HG03521 (cell line): ENCODE results near the gene DNAJC5.
"Not testable (repeated sequence)": the region's sequence is repeated elsewhere in the genome, so short reads cannot be mapped to it uniquely, and the experiment has no call there.

ENCODE experiments used
- ATAC-seq: cut with Tn5 transposase; IDR thresholded peaks from one replicate; pipeline ENCODE4 v1.9.1; 2021; ENCODE audit warnings: mild to moderate bottlenecking, moderate library complexity; ENCODE audit not compliant: unreplicated experiment

The DNAJC5 gene

GRCh38 chr20:63952769-63953168, 57.8 kb downstream of the DNAJC5 start:
- ATAC-seq, result no peak

- no peak for ATAC-seq
These were observed 59.0 kb downstream of the DNAJC5 start for GRCh38 chr20:63953764-63954429.

GRCh38 chr20:63955281-63955826, 60.4 kb downstream of the DNAJC5 start:
- ATAC-seq, result no peak

DNA sequence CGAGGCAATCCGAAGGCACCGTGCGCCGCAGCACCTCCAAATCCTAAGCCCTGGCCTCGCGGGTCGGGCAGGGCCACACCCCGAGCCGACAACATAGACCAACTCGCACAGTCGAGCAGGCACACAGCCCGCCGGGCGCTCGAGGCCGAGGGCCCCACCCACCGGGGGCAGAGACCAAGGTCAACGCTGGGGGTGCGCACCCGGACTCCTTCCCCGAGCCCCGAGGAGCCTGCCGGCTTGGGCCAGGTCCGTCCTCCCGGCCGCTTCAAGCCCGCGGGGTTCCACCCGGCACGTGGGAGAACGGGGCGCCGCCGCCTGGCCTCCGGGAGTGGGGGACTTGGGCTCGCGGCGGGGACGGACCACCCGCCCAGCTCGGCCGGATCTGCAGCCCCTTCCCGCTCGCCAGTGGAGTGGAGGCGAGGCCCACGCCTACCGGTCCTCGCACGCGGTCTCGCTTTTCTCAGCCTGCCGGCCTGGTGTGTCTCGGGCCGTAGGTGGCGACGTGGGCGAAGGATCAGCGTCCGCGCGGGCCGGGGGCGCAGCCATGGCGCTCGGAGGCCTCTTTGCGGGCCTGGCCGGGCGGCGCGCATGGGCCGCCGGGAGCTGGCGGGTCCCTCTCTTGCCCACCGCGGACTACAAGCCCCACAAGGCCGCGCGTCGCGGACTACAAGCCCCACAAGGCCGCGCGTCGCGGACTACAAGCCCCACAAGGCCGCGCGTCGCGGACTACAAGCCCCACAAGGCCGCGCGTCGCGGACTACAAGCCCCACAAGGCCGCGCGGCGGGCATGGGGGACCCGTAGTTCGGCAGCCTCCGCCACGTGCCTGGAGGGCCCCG, 61.1 kb downstream of the DNAJC5 start, which contains the start of gene UCKL1:
Gene UCKL1, minus strand, starts transcription at position 590 of the 837 bp plus-strand sequence. Its CDS starts 44 bp downstream, at position 546.
- ATAC-seq, result peak; percentile 74

GRCh38 chr20:63956664-63957003, 61.7 kb downstream of the DNAJC5 start:
- ATAC-seq, result no peak

- peak; percentile 14 for ATAC-seq
These were observed 62.2 kb downstream of the DNAJC5 start for GRCh38 chr20:63957004-63957689.

GRCh38 chr20:63957690-63958441, 62.9 kb downstream of the DNAJC5 start:
- no peak for ATAC-seq

DNA sequence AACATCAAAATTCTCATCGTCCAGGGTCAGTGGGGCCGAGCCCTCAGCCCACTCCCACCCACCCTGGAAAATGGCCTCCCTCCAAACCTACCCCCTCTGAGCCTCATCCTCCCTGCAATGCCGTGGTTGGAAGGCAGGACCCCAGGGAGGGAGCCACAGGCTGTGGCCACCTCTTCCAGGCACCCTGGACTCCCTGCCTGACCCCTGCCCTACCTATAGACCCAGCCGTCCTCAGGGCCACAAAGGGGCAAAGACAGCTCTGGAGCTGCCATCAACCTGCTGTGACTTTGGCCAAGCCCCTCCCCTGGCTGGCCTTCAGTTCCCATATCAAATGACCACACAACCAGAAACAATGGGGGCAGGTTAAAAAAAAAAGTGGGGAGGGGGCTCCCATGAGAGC, 63.5 kb downstream of the DNAJC5 start:
- no peak for ATAC-seq

- ATAC-seq, result no peak
These were observed 64.2 kb downstream of the DNAJC5 start for GRCh38 chr20:63958964-63959698.

DNA sequence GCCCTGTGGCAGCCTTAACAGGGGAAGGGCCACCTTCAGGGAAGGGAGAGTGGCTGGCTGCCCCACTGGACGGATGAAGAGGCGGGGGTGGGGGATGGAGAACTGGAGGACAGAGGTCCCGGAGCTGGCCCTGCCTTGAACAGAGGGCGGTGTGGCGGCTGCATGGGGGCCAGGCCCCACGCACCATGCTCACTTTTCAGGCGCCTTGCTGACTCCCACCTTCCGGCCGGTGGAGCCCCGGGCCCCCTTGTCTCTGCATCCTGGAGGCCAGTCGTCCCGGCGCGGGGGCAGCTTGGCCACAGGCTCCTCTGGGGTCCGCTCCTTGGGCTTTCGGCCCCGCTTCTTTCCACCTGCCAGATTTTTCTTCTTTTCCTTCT, 64.8 kb downstream of the DNAJC5 start:
- no peak for ATAC-seq

GRCh38 chr20:63960654-63961621, 66.0 kb downstream of the DNAJC5 start:
- ATAC-seq, result not testable (repeated sequence)

DNA sequence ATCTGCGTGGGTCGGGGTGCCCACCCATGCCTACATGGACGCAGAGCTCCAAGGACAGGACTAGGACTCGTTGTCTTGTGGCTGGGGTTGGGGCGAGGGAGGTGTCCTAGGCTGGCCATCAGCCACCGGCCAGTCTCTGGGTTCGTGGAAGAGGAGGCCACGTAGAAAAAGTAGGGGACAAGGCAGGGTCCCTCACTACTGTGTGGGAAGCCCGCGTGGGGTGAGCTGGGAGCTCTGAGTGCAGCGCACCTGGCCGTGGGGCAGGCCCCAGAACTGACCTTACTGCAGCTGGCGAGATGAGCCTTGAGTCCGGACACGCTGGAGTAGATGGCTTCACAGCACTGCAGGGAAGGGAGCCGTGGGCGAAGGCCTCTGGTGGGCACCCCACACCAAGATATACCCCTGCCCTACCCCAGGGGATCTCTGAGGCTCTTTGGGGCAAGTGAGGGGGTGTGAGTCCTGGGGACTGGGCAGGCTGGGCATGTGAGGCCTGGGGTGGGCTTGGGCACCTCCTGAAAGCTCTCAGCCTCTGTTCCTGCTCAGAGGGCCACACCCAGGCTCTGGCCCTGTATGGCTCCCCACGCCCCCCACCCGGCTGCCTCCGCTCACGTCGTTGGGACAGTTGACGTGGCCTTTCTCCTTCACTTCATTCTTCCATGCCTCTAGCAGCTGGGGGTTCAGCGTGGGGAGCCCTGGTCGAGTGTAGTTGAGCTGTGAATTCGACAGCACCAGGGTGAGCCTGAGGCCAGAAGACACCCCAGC, 66.9 kb downstream of the DNAJC5 start:
- no peak for ATAC-seq

DNA sequence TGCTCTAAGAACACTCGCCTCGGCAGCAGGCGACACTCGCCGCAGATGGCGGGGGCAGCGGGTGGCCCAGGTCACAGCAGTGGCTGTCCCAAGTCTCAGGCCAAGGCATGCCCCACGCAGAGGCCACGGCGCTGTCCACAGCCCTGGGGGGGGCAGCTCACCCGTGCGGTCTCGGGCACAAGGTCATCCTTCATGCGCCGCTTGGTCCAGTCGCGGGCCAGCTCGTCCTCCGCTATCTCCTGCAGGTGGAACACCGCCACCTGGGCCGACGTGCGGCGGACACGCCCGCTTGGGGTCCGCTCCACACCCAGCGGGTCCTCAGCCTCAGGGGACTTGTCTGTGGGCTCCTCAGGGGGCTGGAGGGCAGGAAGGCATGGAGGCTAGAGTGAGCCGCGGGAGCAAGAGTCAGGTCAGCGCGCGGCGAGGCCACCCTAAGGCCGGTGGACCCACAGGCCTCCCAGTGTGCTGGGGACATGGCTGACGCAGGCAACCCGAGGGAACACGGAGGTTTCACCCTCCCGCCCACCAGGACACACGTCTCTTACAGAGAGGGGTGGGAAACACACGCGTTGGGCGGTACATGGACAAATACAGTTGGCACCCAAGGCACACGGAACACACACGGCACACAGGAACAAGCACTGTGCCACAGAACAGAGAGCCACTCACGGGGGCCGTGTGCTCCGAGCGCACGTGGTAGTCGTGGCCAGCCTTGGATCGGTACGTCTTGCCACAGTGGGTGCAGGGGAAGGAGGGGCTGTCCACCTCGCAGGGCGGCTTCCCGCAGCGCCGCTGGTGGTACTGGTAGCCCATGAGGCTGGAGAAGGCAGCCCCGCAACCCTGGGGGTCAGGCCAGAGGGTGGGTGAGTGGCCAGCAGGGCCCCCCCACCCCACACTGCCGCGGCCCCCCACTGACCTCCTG, 67.8 kb downstream of the DNAJC5 start:
- no peak for ATAC-seq

GRCh38 chr20:63963348-63963741, 68.4 kb downstream of the DNAJC5 start:
- no peak for ATAC-seq

GRCh38 chr20:63963784-63964301, 68.9 kb downstream of the DNAJC5 start:
- no peak for ATAC-seq

GRCh38 chr20:63964412-63964811, 69.5 kb downstream of the DNAJC5 start:
- ATAC-seq, result no peak
